HEK293 (cell line): ENCODE measurements around the gene LCN2.

Experiments
- CTCF ChIA-PET: fragments of 350-600 bp; formaldehyde crosslinking; extraction: SDS; loops from one replicate; lab custom pipeline; 2021; ENCODE audit warnings: antibody characterized with exemption; lab: Yijun Ruan, JAX
- POLR2A ChIA-PET: fragments of 300-600 bp; formaldehyde crosslinking; extraction: SDS; loops from one replicate; lab custom pipeline; 2020; ENCODE audit warnings: antibody characterized with exemption, inconsistent platforms; lab: Yijun Ruan, JAX
- H3K27ac ChIP-seq: fragments of 200-500 bp; sonication (Bioruptor generic); 2 replicates; pipeline ENCODE4 v1.5.1; 2014; ENCODE audit warnings: low read depth, low read length, control low read depth, inconsistent platforms; ENCODE audit errors: extremely low read depth
- H3K36me3 ChIP-seq, 2 experiments: fragments of 200-500 bp in 1 of 2; sonication (Bioruptor generic) in 1 of 2; 1 replicate in 1 of 2; 2 replicates in 1 of 2; pipeline ENCODE4 v1.5.1; 2014 to 2017; ENCODE audit warnings: inconsistent platforms in 2 of 2, low read length in 2 of 2; ENCODE audit not compliant: control insufficient read depth in 2 of 2, insufficient read depth in 1 of 2
- H3K4me1 ChIP-seq: fragments of 200-500 bp; sonication (Bioruptor generic); 2 replicates; pipeline ENCODE4 v1.5.1; 2014; ENCODE audit warnings: mild to moderate bottlenecking, low read length, inconsistent platforms; ENCODE audit not compliant: control insufficient read depth, insufficient read depth
- H3K4me3 ChIP-seq: 2 replicates; pipeline ENCODE4 v1.5.1; 2011; ENCODE audit warnings: low read depth, mild to moderate bottlenecking, control low read depth, low read length, moderate library complexity
- H3K9me3 ChIP-seq: fragments of 200-500 bp; sonication (Bioruptor generic); 2 replicates; pipeline ENCODE4 v1.5.1; 2014; ENCODE audit warnings: low read depth, low read length, inconsistent platforms; ENCODE audit not compliant: control insufficient read depth, insufficient read depth
- BCL11B ChIP-seq: fragments of 450-650 bp; formaldehyde crosslinking; IDR thresholded peaks from 2 replicates; pipeline ENCODE4 v1.5.1; 2016; ENCODE audit warnings: low read depth, missing biosample characterization, missing genetic modification characterization
- GLIS2 ChIP-seq: fragments of 450-650 bp; formaldehyde crosslinking; IDR thresholded peaks from 2 replicates; pipeline ENCODE4 v1.5.1; 2016; ENCODE audit warnings: missing biosample characterization, missing genetic modification characterization
- KLF7 ChIP-seq: fragments of 450-650 bp; formaldehyde crosslinking; IDR thresholded peaks from 2 replicates; pipeline ENCODE4 v1.5.1; 2016; ENCODE audit warnings: missing biosample characterization, missing genetic modification characterization, borderline replicate concordance
- MEIS1 ChIP-seq: sonication (generic); formaldehyde crosslinking; IDR thresholded peaks from 2 replicates; pipeline ENCODE4 v1.8.1; 2022; ENCODE audit warnings: missing genetic modification reagents, mild to moderate bottlenecking, borderline replicate concordance
- PRDM10 ChIP-seq: fragments of 450-650 bp; formaldehyde crosslinking; IDR thresholded peaks from 2 replicates; pipeline ENCODE4 v1.5.1; 2016; ENCODE audit warnings: missing biosample characterization, missing genetic modification characterization
- ZNF155 ChIP-seq: fragments of 450-650 bp; formaldehyde crosslinking; IDR thresholded peaks from 2 replicates; pipeline ENCODE4 v1.5.1; 2016; ENCODE audit warnings: missing biosample characterization, missing genetic modification characterization
- ZNF302 ChIP-seq: fragments of 450-650 bp; formaldehyde crosslinking; IDR thresholded peaks from 2 replicates; pipeline ENCODE4 v1.5.1; 2016; ENCODE audit warnings: missing biosample characterization, missing genetic modification characterization, low read depth
- ZNF501 ChIP-seq: fragments of 450-650 bp; formaldehyde crosslinking; IDR thresholded peaks from 2 replicates; pipeline ENCODE4 v1.5.1; 2016; ENCODE audit warnings: missing biosample characterization, missing genetic modification characterization
- ZNF596 ChIP-seq: fragments of 450-650 bp; IDR thresholded peaks from 2 replicates; pipeline ENCODE4 v1.5.0; 2018; ENCODE audit warnings: missing biosample characterization, mild to moderate bottlenecking, missing genetic modification characterization, moderate library complexity
- ZNF654 ChIP-seq: fragments of 450-650 bp; formaldehyde crosslinking; IDR thresholded peaks from 2 replicates; pipeline ENCODE4 v1.5.1; 2016; ENCODE audit warnings: low read depth, missing biosample characterization, missing genetic modification characterization
- ZSCAN30 ChIP-seq: fragments of 450-650 bp; IDR thresholded peaks from 2 replicates; pipeline ENCODE4 v1.5.1; 2018; ENCODE audit warnings: missing biosample characterization, mild to moderate bottlenecking, missing genetic modification characterization, moderate library complexity
- TF ChIP-seq, protein P1 (sequence below): fragments of 450-650 bp; formaldehyde crosslinking; IDR thresholded peaks from 2 replicates; pipeline ENCODE4 v1.5.1; 2016; ENCODE audit warnings: missing biosample characterization, missing genetic modification characterization
- TF ChIP-seq, protein P2 (sequence below): fragments of 450-650 bp; formaldehyde crosslinking; IDR thresholded peaks from 2 replicates; pipeline ENCODE4 v1.5.1; 2016; ENCODE audit warnings: missing biosample characterization, missing genetic modification characterization

Gene LCN2

GRCh38 chr9:128118971-128119665 lies 30.1 kb upstream of the LCN2 start (continued):
- TF ChIP-seq PRDM10 (tag by site-specific recombination), result no peak
- TF ChIP-seq MEIS1, result no peak
- TF ChIP-seq, protein P1, sequence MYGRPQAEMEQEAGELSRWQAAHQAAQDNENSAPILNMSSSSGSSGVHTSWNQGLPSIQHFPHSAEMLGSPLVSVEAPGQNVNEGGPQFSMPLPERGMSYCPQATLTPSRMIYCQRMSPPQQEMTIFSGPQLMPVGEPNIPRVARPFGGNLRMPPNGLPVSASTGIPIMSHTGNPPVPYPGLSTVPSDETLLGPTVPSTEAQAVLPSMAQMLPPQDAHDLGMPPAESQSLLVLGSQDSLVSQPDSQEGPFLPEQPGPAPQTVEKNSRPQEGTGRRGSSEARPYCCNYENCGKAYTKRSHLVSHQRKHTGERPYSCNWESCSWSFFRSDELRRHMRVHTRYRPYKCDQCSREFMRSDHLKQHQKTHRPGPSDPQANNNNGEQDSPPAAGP (tag by site-specific recombination), result no peak
- no peak for TF ChIP-seq ZNF302 (tag by site-specific recombination)
- TF ChIP-seq ZNF596 (tag by site-specific recombination), result no peak
- no peak for TF ChIP-seq BCL11B
- no peak for TF ChIP-seq ZNF155 (tag by site-specific recombination)
- no peak for TF ChIP-seq ZSCAN30 (tag by site-specific recombination)
- TF ChIP-seq, all 188 proteins: peak for 0

DNA sequence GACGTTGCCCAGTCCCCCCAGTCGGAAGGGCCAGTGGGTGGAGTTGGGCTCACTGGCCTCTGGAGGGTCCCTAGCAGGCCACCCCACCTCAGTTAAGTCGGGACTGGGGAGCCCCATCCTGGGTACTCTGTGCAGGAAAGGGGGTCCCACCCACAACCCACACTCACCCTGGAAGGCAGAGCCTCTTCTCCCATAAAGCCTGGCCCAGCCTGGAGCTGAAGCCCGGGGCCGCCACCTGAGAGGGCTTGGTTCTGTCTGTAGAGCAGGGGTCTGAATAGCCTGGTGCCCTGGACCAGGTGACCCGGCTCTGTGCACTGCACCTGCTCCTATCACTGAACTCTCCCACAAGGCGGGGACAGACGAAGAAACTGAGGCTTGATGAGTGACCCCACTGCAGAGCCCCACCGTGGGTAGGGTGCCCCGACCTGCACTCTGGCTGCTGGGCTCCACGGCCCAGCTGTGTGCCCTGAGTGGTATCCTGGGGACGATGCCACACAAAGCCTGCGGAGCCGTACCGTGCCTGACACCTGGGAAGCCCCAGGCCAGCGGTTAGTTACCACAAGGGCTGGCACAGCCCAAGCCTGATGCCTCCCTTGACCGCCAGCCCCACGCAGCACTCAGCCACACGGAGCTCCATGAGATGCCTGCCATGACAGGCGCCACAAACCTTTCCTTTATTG lies 29.1 kb upstream of the LCN2 start:
- Histone ChIP-seq H3K4me3 (no peak overlapping the region), H3K27ac (no peak overlapping the region), H3K4me1 (no peaks in the 10 kb centered on the region), H3K36me3 (peaks cover 0 to 55% of the 10 kb centered on the region in 2 experiments; a peak in 2 of 3 replicates), H3K9me3 (no peaks in the 10 kb centered on the region)
- TF ChIP-seq ZNF654 (tag by site-specific recombination) (no peak), MEIS1 (no peak), ZNF501 (tag by site-specific recombination) (no peak), KLF7 (tag by site-specific recombination) (no peak), GLIS2 (tag by site-specific recombination) (no peak)
- TF ChIP-seq, protein P1 (tag by site-specific recombination), result no peak
- TF ChIP-seq, protein P2, sequence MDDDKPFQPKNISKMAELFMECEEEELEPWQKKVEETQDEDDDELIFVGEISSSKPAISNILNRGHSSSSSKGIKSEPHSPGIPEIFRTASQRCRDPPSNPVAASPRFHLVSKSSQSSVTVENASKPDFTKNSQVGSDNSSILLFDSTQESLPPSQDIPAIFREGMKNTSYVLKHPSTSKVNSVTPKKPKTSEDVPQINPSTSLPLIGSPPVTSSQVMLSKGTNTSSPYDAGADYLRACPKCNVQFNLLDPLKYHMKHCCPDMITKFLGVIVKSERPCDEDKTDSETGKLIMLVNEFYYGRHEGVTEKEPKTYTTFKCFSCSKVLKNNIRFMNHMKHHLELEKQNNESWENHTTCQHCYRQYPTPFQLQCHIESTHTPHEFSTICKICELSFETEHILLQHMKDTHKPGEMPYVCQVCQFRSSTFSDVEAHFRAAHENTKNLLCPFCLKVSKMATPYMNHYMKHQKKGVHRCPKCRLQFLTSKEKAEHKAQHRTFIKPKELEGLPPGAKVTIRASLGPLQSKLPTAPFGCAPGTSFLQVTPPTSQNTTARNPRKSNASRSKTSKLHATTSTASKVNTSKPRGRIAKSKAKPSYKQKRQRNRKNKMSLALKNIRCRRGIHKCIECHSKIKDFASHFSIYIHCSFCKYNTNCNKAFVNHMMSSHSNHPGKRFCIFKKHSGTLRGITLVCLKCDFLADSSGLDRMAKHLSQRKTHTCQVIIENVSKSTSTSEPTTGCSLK (tag by site-specific recombination), result no peak
- POLR2A ChIA-PET, result interaction anchor here (0.6 to 1.4 kb wide), 4 partner anchors 8 to 569 kb away, joined by 3 read pairs; no protein-coding TSS in a partner anchor
- CTCF ChIA-PET, result interaction anchor here (0.6 to 1.6 kb wide), 3 partner anchors 8 to 336 kb away, joined by 3 to 10 read pairs (median 4); no protein-coding TSS in a partner anchor
